SK-N-SH (cell line): ENCODE measurements around the gene ZNF248. TPM values are rescaled to one million over a fixed set of nuclear protein-coding genes. Genes with fewer than 3 reads are reported as not detected.

Experiments
- CTCF ChIA-PET: fragments of 300-600, 350-600 bp; formaldehyde crosslinking; extraction: SDS; loops from one replicate; lab custom pipeline; 2021; lab: Yijun Ruan, JAX
- POLR2A ChIA-PET: fragments of 350-600 bp; sonication (Branson Sonifier 250); formaldehyde crosslinking; extraction: SDS; loops from one replicate; lab custom pipeline; 2020; ENCODE audit warnings: antibody characterized with exemption, inconsistent platforms; lab: Yijun Ruan, JAX
- DNase-seq: peaks from one replicate; pipeline ENCODE4 v3.0.0; 2012
- H2AFZ ChIP-seq: fragments of 200-600 bp; sonication (generic); 2 replicates; pipeline ENCODE4 v1.8.1; 2016; ENCODE audit warnings: antibody characterized with exemption, mild to moderate bottlenecking, low read depth
- H3F3A ChIP-seq: fragments of 200-600 bp; sonication (generic); replicated peaks from 2 replicates; pipeline ENCODE3; 2016; ENCODE audit warnings: antibody characterized with exemption, mild to moderate bottlenecking; ENCODE audit not compliant: insufficient read depth
- H3K27ac ChIP-seq, 2 experiments: fragments of 200-500 bp in 1 of 2; fragments of 200-600 bp in 1 of 2; sonication (Bioruptor generic) in 1 of 2; sonication (generic), shearing (Covaris generic) in 1 of 2; 2 replicates each; pipeline versions ENCODE4 v1.5.1 to v1.6.1; 2014 to 2016; ENCODE audit warnings: low read depth in 2 of 2, inconsistent platforms in 1 of 2, low read length in 1 of 2, mild to moderate bottlenecking in 1 of 2, mixed read lengths in 1 of 2
- H3K27me3 ChIP-seq: fragments of 200-600 bp; sonication (generic), shearing (Covaris generic); 2 replicates; pipeline ENCODE4 v1.6.1; 2016; ENCODE audit warnings: mixed run types; ENCODE audit not compliant: insufficient read depth
- H3K36me3 ChIP-seq, 2 experiments: fragments of 200-500 bp in 1 of 2; fragments of 200-600 bp in 1 of 2; sonication (Bioruptor generic) in 1 of 2; sonication (generic) in 1 of 2; replicated peaks in 1 of 2; 2 replicates each; pipeline versions ENCODE3 to v1.5.1; 2014 to 2016; ENCODE audit warnings: low read length in 1 of 2, mild to moderate bottlenecking in 1 of 2; ENCODE audit not compliant: insufficient read depth in 2 of 2, control insufficient read depth in 1 of 2
- H3K4me1 ChIP-seq, 2 experiments: fragments of 200-500 bp in 1 of 2; fragments of 200-600 bp in 1 of 2; sonication (Bioruptor generic) in 1 of 2; sonication (generic), shearing (Covaris generic) in 1 of 2; 2 replicates each; pipeline versions ENCODE4 v1.5.1 to v1.6.1; 2014 to 2016; ENCODE audit warnings: low read depth in 1 of 2, low read length in 1 of 2, mixed run types in 1 of 2; ENCODE audit not compliant: insufficient read depth in 2 of 2, control insufficient read depth in 1 of 2
- H3K4me2 ChIP-seq: fragments of 200-600 bp; sonication (generic), shearing (Covaris generic); 2 replicates; pipeline ENCODE4 v1.6.1; 2017; ENCODE audit warnings: mixed run types
- H3K4me3 ChIP-seq, 2 experiments: fragments of 200-500 bp in 1 of 2; fragments of 200-600 bp in 1 of 2; sonication (Bioruptor generic) in 1 of 2; sonication (generic), shearing (Covaris generic) in 1 of 2; 2 replicates each; pipeline versions ENCODE4 v1.5.1 to v1.8.1; 2014 to 2016; ENCODE audit warnings: low read depth in 2 of 2, inconsistent platforms in 1 of 2, low read length in 1 of 2, mild to moderate bottlenecking in 1 of 2, mixed read lengths in 1 of 2, moderate library complexity in 1 of 2
- H3K79me2 ChIP-seq: fragments of 200-600 bp; sonication (generic); 2 replicates; pipeline ENCODE4 v1.8.1; 2017; ENCODE audit warnings: mild to moderate bottlenecking; ENCODE audit not compliant: insufficient read depth
- H3K9ac ChIP-seq: fragments of 200-600 bp; sonication (generic); 2 replicates; pipeline ENCODE4 v1.6.1; 2017; ENCODE audit warnings: mixed run types
- H3K9me2 ChIP-seq: fragments of 200-600 bp; sonication (generic); 2 replicates; pipeline ENCODE4 v1.6.1; 2017; ENCODE audit warnings: mixed run types
- H3K9me3 ChIP-seq: fragments of 200-600 bp; sonication (generic); 2 replicates; pipeline ENCODE4 v1.6.1; 2017; ENCODE audit warnings: mixed run types, mild to moderate bottlenecking, moderate library complexity
- H4K20me1 ChIP-seq: fragments of 200-600 bp; sonication (generic); 2 replicates; pipeline ENCODE4 v1.6.1; 2017; ENCODE audit warnings: mild to moderate bottlenecking, mixed run types; ENCODE audit not compliant: insufficient read depth
- EZH2phosphoT487 ChIP-seq: fragments of 200-600 bp; sonication (generic); IDR thresholded peaks from 2 replicates; pipeline ENCODE4 v1.6.1; 2017; ENCODE audit warnings: low read depth, mixed run types, mild to moderate bottlenecking, antibody characterized with exemption, moderate library complexity, borderline replicate concordance
- FOXM1 ChIP-seq: IDR thresholded peaks from 2 replicates; pipeline ENCODE4 v1.4.0; 2012; ENCODE audit warnings: low read depth, mild to moderate bottlenecking
- MAX ChIP-seq: IDR thresholded peaks from 2 replicates; pipeline ENCODE4 v1.4.0; 2012; ENCODE audit warnings: low read depth
- MEF2A ChIP-seq: IDR thresholded peaks from 2 replicates; pipeline ENCODE4 v1.4.0; 2012; ENCODE audit warnings: low read depth, borderline replicate concordance
- PBX3 ChIP-seq: IDR thresholded peaks from 2 replicates; pipeline ENCODE4; 2012
- POLR2AphosphoS5 ChIP-seq: IDR thresholded peaks from 2 replicates; pipeline ENCODE4 v1.6.1; 2012; ENCODE audit warnings: low read depth, low read length
- RAD21 ChIP-seq: IDR thresholded peaks from 2 replicates; pipeline ENCODE4 v1.6.1; 2012; ENCODE audit warnings: mild to moderate bottlenecking, low read length
- RCOR1 ChIP-seq: fragments of 150-350 bp; IDR thresholded peaks from 2 replicates; pipeline ENCODE4 v1.6.1; 2017; ENCODE audit warnings: antibody characterized with exemption, low read length
- TCF12 ChIP-seq: IDR thresholded peaks from 2 replicates; pipeline ENCODE4 v1.4.0; 2012
- YY1 ChIP-seq: IDR thresholded peaks from 2 replicates; pipeline ENCODE4 v1.4.0; 2012; ENCODE audit warnings: low read depth, mild to moderate bottlenecking
- WGBS: methylation state at CpG from one replicate; pipeline ENCODE4 v1.1.6; 2017; ENCODE audit warnings: low lambda C conversion rate; 5-methylcytosine and 5-hydroxymethylcytosine counted together
- polyA plus RNA-seq, 3 experiments: library from polyadenylated mRNA; depleted of rRNA; stranded (reverse); fragments of >200 nt; gene quantifications; 2 replicates each; pipeline ENCODE4 v1.2.3, GENCODE V29; 2012
- TF ChIP-seq, protein P1 (sequence below): fragments of 150-350 bp; IDR thresholded peaks from 2 replicates; pipeline ENCODE4 v1.6.1; 2016; ENCODE audit warnings: mild to moderate bottlenecking, low read depth, low read length

Gene ZNF248
- polyA plus RNA-seq, 1 of the 3 experiments (the other 2 are of a cell fraction) = 6.5 TPM

DNA sequence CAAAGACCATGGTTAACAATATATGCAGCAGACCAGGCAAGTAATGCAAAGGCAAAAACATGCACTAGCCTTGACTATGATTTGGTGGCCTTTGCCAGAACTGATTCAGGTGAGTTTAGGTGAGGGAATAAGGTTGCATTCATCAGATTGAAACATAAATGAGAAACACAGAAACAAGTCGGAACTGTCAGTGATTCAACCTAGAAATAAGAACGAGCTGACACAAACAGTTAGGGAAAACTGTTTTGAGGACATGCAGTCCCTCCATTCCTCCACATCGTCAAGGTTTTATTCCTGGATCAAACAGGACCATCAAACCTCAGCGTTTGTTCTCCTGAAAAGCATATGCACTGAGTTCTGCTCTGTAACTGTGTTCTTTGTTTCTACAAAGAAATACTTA lies 1.8 kb downstream of the ZNF248 start:
- TF ChIP-seq TCF12 (peak; percentile 70), MAX (no peak), PBX3 (peak; percentile 37)
- Histone ChIP-seq H4K20me1 (no peaks in the 10 kb centered on the region), H3K9ac (no peak overlapping the region), H3K79me2 (peaks cover 45% of the 10 kb centered on the region), H3K4me2 (peak overlapping the region; percentile 98), H3K9me2 (no peaks in the 10 kb centered on the region), H3K36me3 (peaks cover 5 to 11% of the 10 kb centered on the region in 2 experiments), H2AFZ (no peak overlapping the region), H3K27me3 (no peaks in the 10 kb centered on the region), H3K27ac (no peak overlapping the region; a peak in 1 of 4 replicates), H3K4me1 (peaks cover 5 to 16% of the 10 kb centered on the region in 2 experiments), H3F3A (peaks cover 9% of the 10 kb centered on the region), H3K9me3 (no peaks in the 10 kb centered on the region), H3K4me3 (peak overlapping the region; percentile 29 to 89)
- WGBS = 9% methylated on average over 4 of the region's 4 CpGs
- ChIA-PET CTCF (no interaction called here), POLR2A (no interaction called here)
- no peak for DNase-seq

- Histone ChIP-seq H4K20me1 (no peaks in the 10 kb centered on the region), H2AFZ (peak overlapping the region; percentile 14; the same call in 1 of the 2 replicates), H3K9me3 (no peaks in the 10 kb centered on the region), H3K27me3 (no peaks in the 10 kb centered on the region), H3K36me3 (peaks cover 5 to 11% of the 10 kb centered on the region in 2 experiments), H3K79me2 (peaks cover 45% of the 10 kb centered on the region), H3K9me2 (no peaks in the 10 kb centered on the region), H3K27ac (no peak overlapping the region; a peak in 1 of 4 replicates), H3K4me3 (no peak overlapping the region), H3K4me1 (peaks cover 5 to 16% of the 10 kb centered on the region in 2 experiments), H3F3A (peaks cover 9% of the 10 kb centered on the region), H3K4me2 (peak overlapping the region; percentile 98; the same call in 1 of the 2 replicates), H3K9ac (no peak overlapping the region)
- TF ChIP-seq RCOR1 = no peak
- no peak for TF ChIP-seq EZH2phosphoT487
- TF ChIP-seq TCF12 = no peak
- TF ChIP-seq MEF2A = no peak
- TF ChIP-seq RAD21 = no peak
- no peak for TF ChIP-seq POLR2AphosphoS5
- no peak for TF ChIP-seq FOXM1
- TF ChIP-seq, protein P1, sequence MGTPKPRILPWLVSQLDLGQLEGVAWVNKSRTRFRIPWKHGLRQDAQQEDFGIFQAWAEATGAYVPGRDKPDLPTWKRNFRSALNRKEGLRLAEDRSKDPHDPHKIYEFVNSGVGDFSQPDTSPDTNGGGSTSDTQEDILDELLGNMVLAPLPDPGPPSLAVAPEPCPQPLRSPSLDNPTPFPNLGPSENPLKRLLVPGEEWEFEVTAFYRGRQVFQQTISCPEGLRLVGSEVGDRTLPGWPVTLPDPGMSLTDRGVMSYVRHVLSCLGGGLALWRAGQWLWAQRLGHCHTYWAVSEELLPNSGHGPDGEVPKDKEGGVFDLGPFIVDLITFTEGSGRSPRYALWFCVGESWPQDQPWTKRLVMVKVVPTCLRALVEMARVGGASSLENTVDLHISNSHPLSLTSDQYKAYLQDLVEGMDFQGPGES = no peak
- no peak for TF ChIP-seq YY1
- ChIA-PET CTCF (no interaction called here), POLR2A (no interaction called here)
- no peak for DNase-seq
Measured at GRCh38 chr10:37854626-37855025, 2.8 kb downstream of the ZNF248 start.
